B cell (primary cell): ENCODE data around the gene ZNF804A. TPM values are rescaled to one million over a fixed set of nuclear protein-coding genes. Genes with fewer than 3 reads are reported as not detected.
A peak's percentile ranks its signal among the peaks of the same experiment; 100 is the strongest.

Experiments
- ATAC-seq: fragments of 200-7000 bp; cut with Tn5 transposase; one replicate; pipeline ENCODE4 v1.10.0; 2021; ENCODE audit warnings: low read depth, mild to moderate bottlenecking, moderate number of reproducible peaks, moderate library complexity
- CTCF ChIA-PET: fragments of 350-600 bp; sonication (Branson Sonifier 250); formaldehyde crosslinking; loops from one replicate; lab custom pipeline; 2021; ENCODE audit warnings: antibody characterized with exemption, inconsistent platforms; lab: Charles Lee
- POLR2A ChIA-PET: fragments of 350-600 bp; sonication (Branson Sonifier 250); formaldehyde crosslinking; loops from one replicate; lab custom pipeline; 2021; ENCODE audit warnings: antibody characterized with exemption; lab: Charles Lee
- DNase-seq: peaks from one replicate; pipeline ENCODE4 v3.0.0; 2013
- H2AFZ ChIP-seq: 2 replicates; pipeline ENCODE4 v1.6.1; 2012; ENCODE audit warnings: mild to moderate bottlenecking, low read depth, low read length; ENCODE audit not compliant: insufficient read depth, poor library complexity, severe bottlenecking
- H3K27ac ChIP-seq, 2 donors: 1 replicate in 1 of 2; 2 replicates in 1 of 2; pipeline ENCODE4 v1.5.1; 2012 to 2013; ENCODE audit warnings: low read length in 2 of 2, mild to moderate bottlenecking in 2 of 2, moderate library complexity in 1 of 2
- H3K27me3 ChIP-seq, 4 experiments: fragments of 200-600 bp in 1 of 4; sonication (generic) in 1 of 4; replicated peaks in 1 of 4; 1 replicate in 2 of 4; 2 replicates in 2 of 4; pipeline versions ENCODE4 v1.6.1 to v1.7.0; 2013 to 2016; ENCODE audit warnings: low read length in 3 of 4, mild to moderate bottlenecking in 2 of 4, mixed read lengths in 1 of 4, moderate library complexity in 1 of 4; ENCODE audit not compliant: insufficient read depth in 4 of 4, control insufficient read depth in 3 of 4; ENCODE audit errors: control extremely low read depth in 1 of 4
- H3K36me3 ChIP-seq, 2 experiments: replicated peaks in 1 of 2; 1 replicate in 1 of 2; 2 replicates in 1 of 2; pipeline versions ENCODE4 v1.6.1 to v1.7.1; 2013; ENCODE audit warnings: low read length in 1 of 2; ENCODE audit not compliant: insufficient read depth in 2 of 2, control insufficient read depth in 1 of 2; ENCODE audit errors: control extremely low read depth in 1 of 2, extremely low read depth in 1 of 2
- H3K4me1 ChIP-seq, 2 donors: fragments of 200-600 bp in 1 of 2; sonication (generic) in 1 of 2; 1 replicate in 1 of 2; 2 replicates in 1 of 2; pipeline versions ENCODE4 v1.5.1 to v1.6.1; 2013 to 2017; ENCODE audit warnings: low read length in 2 of 2; ENCODE audit not compliant: control insufficient read depth in 2 of 2, insufficient read depth in 2 of 2
- H3K4me2 ChIP-seq: replicated peaks from 2 replicates; pipeline ENCODE3; 2012; ENCODE audit warnings: mild to moderate bottlenecking, low read depth, low read length; ENCODE audit not compliant: poor library complexity, severe bottlenecking
- H3K4me3 ChIP-seq, 5 experiments: fragments of 200-600 bp in 1 of 5; sonication (generic) in 1 of 5; 1 replicate in 3 of 5; 2 replicates in 2 of 5; pipeline versions ENCODE4 v1.5.1 to v1.7.0; 2011 to 2016; ENCODE audit warnings: low read length in 4 of 5, mild to moderate bottlenecking in 4 of 5, low read depth in 2 of 5, control low read depth in 1 of 5, moderate library complexity in 1 of 5; ENCODE audit not compliant: insufficient read depth in 1 of 5; ENCODE audit errors: control extremely low read depth in 1 of 5, extremely low read depth in 1 of 5
- H3K79me2 ChIP-seq: fragments of 200-600 bp; sonication (generic); one replicate; pipeline ENCODE4 v1.6.0; 2016; ENCODE audit warnings: low read length; ENCODE audit not compliant: control insufficient read depth, insufficient read depth
- H3K9ac ChIP-seq: fragments of 200-600 bp; sonication (generic); 2 replicates; pipeline ENCODE4 v1.6.1; 2017; ENCODE audit warnings: mild to moderate bottlenecking, low read length, moderate library complexity
- H3K9me3 ChIP-seq, 3 donors: one replicate each; pipeline versions ENCODE4 v1.6.1 to v1.7.1; 2013; ENCODE audit warnings: low read length in 2 of 3; ENCODE audit not compliant: control insufficient read depth in 2 of 3, insufficient read depth in 1 of 3; ENCODE audit errors: control extremely low read depth in 1 of 3
- H4K20me1 ChIP-seq: 2 replicates; pipeline ENCODE4 v1.6.0; 2012; ENCODE audit warnings: mild to moderate bottlenecking, low read length; ENCODE audit not compliant: insufficient read depth, control insufficient read depth, poor library complexity, severe bottlenecking
- H3K27ac Mint-ChIP-seq: one replicate; pipeline ENCODE4 v1.8.0; 2021; ENCODE audit warnings: mixed read lengths
- H3K27me3 Mint-ChIP-seq: one replicate; pipeline ENCODE4 v1.8.0; 2021; ENCODE audit warnings: mixed read lengths
- H3K4me1 Mint-ChIP-seq: one replicate; pipeline ENCODE4 v1.8.0; 2021; ENCODE audit warnings: mixed read lengths
- H3K4me3 Mint-ChIP-seq: one replicate; pipeline ENCODE4 v1.8.0; 2021; ENCODE audit warnings: mixed read lengths
- H3K9me3 Mint-ChIP-seq: one replicate; pipeline ENCODE4 v1.8.0; 2022; ENCODE audit warnings: mixed read lengths; ENCODE audit not compliant: insufficient read depth
- CTCF ChIP-seq: fragments of 200-600 bp; IDR thresholded peaks from one replicate; pipeline ENCODE4 v1.8.0; 2022; ENCODE audit warnings: antibody characterized with exemption, mild to moderate bottlenecking
- EZH2 ChIP-seq: IDR thresholded peaks from 2 replicates; pipeline ENCODE4 v1.6.1; 2012; ENCODE audit warnings: borderline replicate concordance, low read depth, mild to moderate bottlenecking, moderate library complexity, low read length; ENCODE audit not compliant: insufficient read depth, poor library complexity, severe bottlenecking
- WGBS: methylation state at CpG from one replicate; pipeline ENCODE4 v1.1.5; 2013; ENCODE audit warnings: missing lambda C conversion rate; ENCODE audit not compliant: insufficient coverage; 5-methylcytosine and 5-hydroxymethylcytosine counted together
- intact Hi-C: fragments of 100-400 bp; cut with micrococcal nuclease; formaldehyde crosslinking; loops from one replicate; pipeline ENCODE4 v1.10.0; 2022
- polyA plus RNA-seq: library from polyadenylated mRNA; depleted of rRNA; stranded (reverse); fragments of >200 nt; gene quantifications from 2 replicates; pipeline ENCODE4 v1.2.3, GENCODE V29; 2012
- total RNA-seq, 2 donors: library from RNA; stranded (reverse); fragments of 120-200 nt in 1 of 2; gene quantifications; 1 replicate in 1 of 2; 2 replicates in 1 of 2; pipeline versions ENCODE4 v1.2.3 to v1.2.4, GENCODE V29; 2013 to 2022

ZNF804A gene
- total and polyA plus RNA-seq, 2 donors (not counting 1 experiment from before 2014, with no cell fraction given): 1.2 to 2.4 TPM

GRCh38 chr2:184646593-184646992, 48.3 kb downstream of the ZNF804A start:
- Mint-ChIP-seq H3K27ac (no peak overlapping the region), H3K4me3 (peak overlapping the region; percentile 29), H3K27me3 (no peaks in the 10 kb centered on the region), H3K4me1 (peaks cover 9% of the 10 kb centered on the region), H3K9me3 (no peaks in the 10 kb centered on the region)
- no peaks in the 10 kb centered on the region for H4K20me1 ChIP-seq
- ChIA-PET CTCF (interaction anchor here (1.4 kb wide), 1 partner anchor 11 kb away, joined by 3 read pairs; no protein-coding TSS in a partner anchor), POLR2A (no interaction called here)
- no peak overlapping the region for H3K4me2 ChIP-seq
- H3K4me1 ChIP-seq: peaks cover 4 to 9% of the 10 kb centered on the region in 2 donors
- 100% methylated on average over 4 of the region's 4 CpGs for WGBS
- no peaks in the 10 kb centered on the region for H3K36me3 ChIP-seq
- H3K9me3 ChIP-seq: peaks cover 0 to 3% (median 0%) of the 10 kb centered on the region in 3 donors
- DNase-seq (no peak), ATAC-seq (no peak)
- no peak overlapping the region for H3K4me3 ChIP-seq
- H3K79me2 ChIP-seq: no peaks in the 10 kb centered on the region
- TF ChIP-seq CTCF (no peak), EZH2 (no peak)
- H3K27ac ChIP-seq: no peak overlapping the region
- no peak overlapping the region for H2AFZ ChIP-seq
- H3K27me3 ChIP-seq: no peaks in the 10 kb centered on the region
- intact Hi-C loops: no loop called here
- H3K9ac ChIP-seq: no peak overlapping the region

- no peak overlapping the region for H3K4me3 ChIP-seq
- no peaks in the 10 kb centered on the region for H3K9me3 Mint-ChIP-seq
- H3K9me3 ChIP-seq: peaks cover 0 to 1% (median 0%) of the 10 kb centered on the region in 3 donors
- no peak for TF ChIP-seq EZH2
- no peak for TF ChIP-seq CTCF
- H3K27ac Mint-ChIP-seq: no peak overlapping the region
- no CpG with 5 or more reads among the region's 2 CpGs for WGBS
- intact Hi-C loops: no loop called here
- no peak for ATAC-seq
- no peak overlapping the region for H2AFZ ChIP-seq
- ChIA-PET CTCF (no interaction called here), POLR2A (no interaction called here)
- no peak for DNase-seq
- no peak overlapping the region for H3K27ac ChIP-seq
- no peaks in the 10 kb centered on the region for H3K79me2 ChIP-seq
- no peaks in the 10 kb centered on the region for H3K27me3 Mint-ChIP-seq
- no peak overlapping the region for H3K9ac ChIP-seq
- H4K20me1 ChIP-seq: no peaks in the 10 kb centered on the region
- no peaks in the 10 kb centered on the region for H3K36me3 ChIP-seq
- no peaks in the 10 kb centered on the region for H3K27me3 ChIP-seq
- H3K4me3 Mint-ChIP-seq: no peak overlapping the region
- no peak overlapping the region for H3K4me2 ChIP-seq
- no peaks in the 10 kb centered on the region for H3K4me1 ChIP-seq
- H3K4me1 Mint-ChIP-seq: no peaks in the 10 kb centered on the region
These were observed 56.6 kb downstream of the ZNF804A start for GRCh38 chr2:184654945-184655344.
